GM12878 (cell line): ENCODE measurements around the gene STK40. TPM values are rescaled to one million over a fixed set of nuclear protein-coding genes. Genes with fewer than 3 reads are reported as not detected.
A peak's percentile ranks its signal among the peaks of the same experiment; 100 is the strongest.

Source experiments
- E2F8 ChIP-seq: fragments of 450-650 bp; IDR thresholded peaks from 2 replicates; pipeline ENCODE4 v1.6.1; 2018; ENCODE audit warnings: mild to moderate bottlenecking, low read depth, moderate library complexity; ENCODE audit not compliant: partially characterized antibody
- HDGF ChIP-seq: fragments of 450-650 bp; IDR thresholded peaks from 2 replicates; pipeline ENCODE4 v1.6.1; 2016; ENCODE audit warnings: antibody characterized with exemption
- PBX3 ChIP-seq: IDR thresholded peaks from 2 replicates; pipeline ENCODE4 v1.6.1; 2011; ENCODE audit warnings: mild to moderate bottlenecking, low read depth, low read length, moderate library complexity; ENCODE audit not compliant: insufficient replicate concordance
- RB1 ChIP-seq: fragments of 450-650 bp; formaldehyde crosslinking; IDR thresholded peaks from 2 replicates; pipeline ENCODE4 v1.6.1; 2017; ENCODE audit warnings: mild to moderate bottlenecking, borderline replicate concordance
- RCOR1 ChIP-seq: conservative IDR thresholded peaks from 2 replicates; pipeline ENCODE4 v1.6.1; 2012; ENCODE audit warnings: low read depth, low read length, improper control_type of control experiment
- RFX5 ChIP-seq: IDR thresholded peaks from 2 replicates; pipeline ENCODE4 v1.6.1; 2011; ENCODE audit warnings: low read depth, low read length, improper control_type of control experiment
- ZNF217 ChIP-seq: fragments of 450-650 bp; IDR thresholded peaks from 2 replicates; pipeline ENCODE4 v1.6.1; 2017; ENCODE audit warnings: antibody characterized with exemption, mild to moderate bottlenecking
- ZNF24 ChIP-seq: fragments of 450-650 bp; IDR thresholded peaks from 2 replicates; pipeline ENCODE4 v1.6.1; 2017; ENCODE audit warnings: antibody characterized with exemption, mild to moderate bottlenecking
- polyA plus RNA-seq, 11 experiments: library from polyadenylated mRNA; depleted of rRNA in 4 of 11; unstranded in 6 of 11; stranded (reverse) in 5 of 11; fragments of >200 nt; fragmentation: Nextera tagmentation in 4 of 11; fragmentation: Illumina TruSeq in 1 of 11; extraction: Ambion mirVana in 4 of 11; extraction: Trizol in 1 of 11; gene quantifications; 1 replicate in 1 of 11; 2 replicates in 10 of 11; pipeline versions ENCODE4 v1.2.1 to v1.2.3, GENCODE V29; 2011 to 2016; ENCODE audit warnings: inconsistent platforms in 2 of 11, missing spikeins in 2 of 11, low read depth in 1 of 11
- total RNA-seq, 4 experiments: library from RNA; depleted of rRNA in 3 of 4; stranded (reverse); fragments of >200 nt in 3 of 4; fragmentation: Illumina TruSeq in 1 of 4; extraction: Trizol in 1 of 4; gene quantifications; 2 replicates each; pipeline versions ENCODE4 v1.2.1 to v1.2.3, GENCODE V29; 2013 to 2021
- TF ChIP-seq, protein P1 (sequence below): fragments of 450-650 bp; IDR thresholded peaks from 2 replicates; pipeline ENCODE4 v1.6.1; 2018; ENCODE audit warnings: borderline replicate concordance, mild to moderate bottlenecking; ENCODE audit not compliant: partially characterized antibody
- TF ChIP-seq, protein P2 (sequence below): fragments of 450-650 bp; IDR thresholded peaks from 2 replicates; pipeline ENCODE4 v1.6.1; 2014; ENCODE audit warnings: mild to moderate bottlenecking
- TF ChIP-seq, protein P3 (sequence below): fragments of 450-650 bp; IDR thresholded peaks from 2 replicates; pipeline ENCODE4 v1.6.1; 2017; ENCODE audit warnings: mild to moderate bottlenecking, moderate library complexity
- TF ChIP-seq, protein P4 (sequence below): IDR thresholded peaks from 2 replicates; pipeline ENCODE4 v1.6.1; 2011; ENCODE audit warnings: borderline replicate concordance, low read depth, mild to moderate bottlenecking, moderate library complexity, low read length; ENCODE audit not compliant: insufficient read depth, poor library complexity, severe bottlenecking
- TF ChIP-seq, protein P5 (sequence below): IDR thresholded peaks from 2 replicates; pipeline ENCODE4 v1.6.1; 2012; ENCODE audit warnings: low read depth, low read length, improper control_type of control experiment

STK40 gene
- total and polyA plus RNA-seq, 10 of the 15 experiments (the other 5 are each of a cell fraction or from before 2014, with no cell fraction given): 0.27 to 51.0 (median 29.5) TPM

DNA sequence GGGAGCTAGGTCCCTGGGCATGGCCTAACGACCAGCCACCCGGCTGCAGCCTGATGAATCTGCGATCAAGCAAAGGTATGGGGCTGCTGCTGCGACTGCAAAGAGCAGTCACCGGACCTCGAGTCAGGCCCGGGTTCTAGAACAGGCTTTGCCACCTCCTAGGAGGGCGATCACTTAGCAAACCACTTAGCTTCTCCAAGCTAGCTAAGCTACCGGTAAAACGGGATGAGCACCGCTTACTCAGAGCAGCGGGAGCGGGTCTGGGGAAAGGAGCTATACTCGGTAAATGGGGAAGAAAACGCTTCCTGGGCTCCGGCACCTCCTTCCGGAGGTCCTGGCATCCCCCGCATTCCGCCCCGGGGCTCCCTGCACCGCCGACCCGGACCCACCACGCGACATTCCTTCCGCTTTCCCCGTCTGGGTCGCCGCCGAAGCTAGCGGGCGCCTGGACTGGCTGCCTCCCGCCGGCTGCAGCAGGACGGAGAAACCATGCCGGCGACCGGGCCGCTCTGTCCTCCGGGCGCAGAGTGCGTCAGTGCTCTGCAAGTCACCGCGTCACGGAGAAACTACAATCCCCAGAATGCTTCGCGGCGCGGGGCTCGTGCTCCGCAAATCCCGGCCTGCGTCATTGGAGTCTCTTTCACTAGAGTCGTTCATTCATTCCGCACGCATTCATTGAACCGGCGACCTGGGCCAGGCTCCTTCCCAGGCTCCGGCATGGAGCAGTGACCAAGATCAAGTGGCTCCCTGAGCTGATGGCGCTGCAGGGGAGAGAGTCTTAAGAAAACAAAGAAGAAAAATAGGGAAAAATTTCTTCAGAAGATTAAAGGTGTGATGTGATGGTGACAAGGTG is 11.9 kb upstream of the STK40 start, which contains the start of gene LSM10 (continued):
- TF ChIP-seq ZNF24 (peak; percentile 95), PBX3 (no peak), RB1 (peak; percentile 42; the same call in 1 of the 2 replicates), HDGF (no peak), ZNF217 (no peak), RCOR1 (0 out of 2 replicates have a peak, but pooled peaks have one; percentile 20), E2F8 (no peak), RFX5 (no peak)
- TF ChIP-seq, protein P1, sequence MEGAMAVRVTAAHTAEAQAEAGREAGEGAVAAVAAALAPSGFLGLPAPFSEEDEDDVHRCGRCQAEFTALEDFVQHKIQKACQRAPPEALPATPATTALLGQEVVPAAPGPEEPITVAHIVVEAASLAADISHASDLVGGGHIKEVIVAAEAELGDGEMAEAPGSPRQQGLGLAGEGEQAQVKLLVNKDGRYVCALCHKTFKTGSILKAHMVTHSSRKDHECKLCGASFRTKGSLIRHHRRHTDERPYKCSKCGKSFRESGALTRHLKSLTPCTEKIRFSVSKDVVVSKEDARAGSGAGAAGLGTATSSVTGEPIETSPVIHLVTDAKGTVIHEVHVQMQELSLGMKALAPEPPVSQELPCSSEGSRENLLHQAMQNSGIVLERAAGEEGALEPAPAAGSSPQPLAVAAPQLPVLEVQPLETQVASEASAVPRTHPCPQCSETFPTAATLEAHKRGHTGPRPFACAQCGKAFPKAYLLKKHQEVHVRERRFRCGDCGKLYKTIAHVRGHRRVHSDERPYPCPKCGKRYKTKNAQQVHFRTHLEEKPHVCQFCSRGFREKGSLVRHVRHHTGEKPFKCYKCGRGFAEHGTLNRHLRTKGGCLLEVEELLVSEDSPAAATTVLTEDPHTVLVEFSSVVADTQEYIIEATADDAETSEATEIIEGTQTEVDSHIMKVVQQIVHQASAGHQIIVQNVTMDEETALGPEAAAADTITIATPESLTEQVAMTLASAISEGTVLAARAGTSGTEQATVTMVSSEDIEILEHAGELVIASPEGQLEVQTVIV: no peak
- TF ChIP-seq, protein P2, sequence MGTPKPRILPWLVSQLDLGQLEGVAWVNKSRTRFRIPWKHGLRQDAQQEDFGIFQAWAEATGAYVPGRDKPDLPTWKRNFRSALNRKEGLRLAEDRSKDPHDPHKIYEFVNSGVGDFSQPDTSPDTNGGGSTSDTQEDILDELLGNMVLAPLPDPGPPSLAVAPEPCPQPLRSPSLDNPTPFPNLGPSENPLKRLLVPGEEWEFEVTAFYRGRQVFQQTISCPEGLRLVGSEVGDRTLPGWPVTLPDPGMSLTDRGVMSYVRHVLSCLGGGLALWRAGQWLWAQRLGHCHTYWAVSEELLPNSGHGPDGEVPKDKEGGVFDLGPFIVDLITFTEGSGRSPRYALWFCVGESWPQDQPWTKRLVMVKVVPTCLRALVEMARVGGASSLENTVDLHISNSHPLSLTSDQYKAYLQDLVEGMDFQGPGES: no peak
- TF ChIP-seq, protein P3, sequence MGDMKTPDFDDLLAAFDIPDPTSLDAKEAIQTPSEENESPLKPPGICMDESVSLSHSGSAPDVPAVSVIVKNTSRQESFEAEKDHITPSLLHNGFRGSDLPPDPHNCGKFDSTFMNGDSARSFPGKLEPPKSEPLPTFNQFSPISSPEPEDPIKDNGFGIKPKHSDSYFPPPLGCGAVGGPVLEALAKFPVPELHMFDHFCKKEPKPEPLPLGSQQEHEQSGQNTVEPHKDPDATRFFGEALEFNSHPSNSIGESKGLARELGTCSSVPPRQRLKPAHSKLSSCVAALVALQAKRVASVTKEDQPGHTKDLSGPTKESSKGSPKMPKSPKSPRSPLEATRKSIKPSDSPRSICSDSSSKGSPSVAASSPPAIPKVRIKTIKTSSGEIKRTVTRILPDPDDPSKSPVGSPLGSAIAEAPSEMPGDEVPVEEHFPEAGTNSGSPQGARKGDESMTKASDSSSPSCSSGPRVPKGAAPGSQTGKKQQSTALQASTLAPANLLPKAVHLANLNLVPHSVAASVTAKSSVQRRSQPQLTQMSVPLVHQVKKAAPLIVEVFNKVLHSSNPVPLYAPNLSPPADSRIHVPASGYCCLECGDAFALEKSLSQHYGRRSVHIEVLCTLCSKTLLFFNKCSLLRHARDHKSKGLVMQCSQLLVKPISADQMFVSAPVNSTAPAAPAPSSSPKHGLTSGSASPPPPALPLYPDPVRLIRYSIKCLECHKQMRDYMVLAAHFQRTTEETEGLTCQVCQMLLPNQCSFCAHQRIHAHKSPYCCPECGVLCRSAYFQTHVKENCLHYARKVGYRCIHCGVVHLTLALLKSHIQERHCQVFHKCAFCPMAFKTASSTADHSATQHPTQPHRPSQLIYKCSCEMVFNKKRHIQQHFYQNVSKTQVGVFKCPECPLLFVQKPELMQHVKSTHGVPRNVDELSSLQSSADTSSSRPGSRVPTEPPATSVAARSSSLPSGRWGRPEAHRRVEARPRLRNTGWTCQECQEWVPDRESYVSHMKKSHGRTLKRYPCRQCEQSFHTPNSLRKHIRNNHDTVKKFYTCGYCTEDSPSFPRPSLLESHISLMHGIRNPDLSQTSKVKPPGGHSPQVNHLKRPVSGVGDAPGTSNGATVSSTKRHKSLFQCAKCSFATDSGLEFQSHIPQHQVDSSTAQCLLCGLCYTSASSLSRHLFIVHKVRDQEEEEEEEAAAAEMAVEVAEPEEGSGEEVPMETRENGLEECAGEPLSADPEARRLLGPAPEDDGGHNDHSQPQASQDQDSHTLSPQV: no peak
- TF ChIP-seq, protein P4, sequence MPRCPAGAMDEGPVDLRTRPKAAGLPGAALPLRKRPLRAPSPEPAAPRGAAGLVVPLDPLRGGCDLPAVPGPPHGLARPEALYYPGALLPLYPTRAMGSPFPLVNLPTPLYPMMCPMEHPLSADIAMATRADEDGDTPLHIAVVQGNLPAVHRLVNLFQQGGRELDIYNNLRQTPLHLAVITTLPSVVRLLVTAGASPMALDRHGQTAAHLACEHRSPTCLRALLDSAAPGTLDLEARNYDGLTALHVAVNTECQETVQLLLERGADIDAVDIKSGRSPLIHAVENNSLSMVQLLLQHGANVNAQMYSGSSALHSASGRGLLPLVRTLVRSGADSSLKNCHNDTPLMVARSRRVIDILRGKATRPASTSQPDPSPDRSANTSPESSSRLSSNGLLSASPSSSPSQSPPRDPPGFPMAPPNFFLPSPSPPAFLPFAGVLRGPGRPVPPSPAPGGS: no peak
- TF ChIP-seq, protein P5, sequence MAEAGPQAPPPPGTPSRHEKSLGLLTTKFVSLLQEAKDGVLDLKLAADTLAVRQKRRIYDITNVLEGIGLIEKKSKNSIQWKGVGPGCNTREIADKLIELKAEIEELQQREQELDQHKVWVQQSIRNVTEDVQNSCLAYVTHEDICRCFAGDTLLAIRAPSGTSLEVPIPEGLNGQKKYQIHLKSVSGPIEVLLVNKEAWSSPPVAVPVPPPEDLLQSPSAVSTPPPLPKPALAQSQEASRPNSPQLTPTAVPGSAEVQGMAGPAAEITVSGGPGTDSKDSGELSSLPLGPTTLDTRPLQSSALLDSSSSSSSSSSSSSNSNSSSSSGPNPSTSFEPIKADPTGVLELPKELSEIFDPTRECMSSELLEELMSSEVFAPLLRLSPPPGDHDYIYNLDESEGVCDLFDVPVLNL: no peak
